Panc1 (cell line): ENCODE measurements around the gene SLC4A2. TPM values are rescaled to one million over a fixed set of nuclear protein-coding genes. Genes with fewer than 3 reads are reported as not detected.

Experiments used
- ATAC-seq: fragments of 200-7000 bp; cut with Tn5 transposase; 2 replicates; pipeline ENCODE4 v1.9.1; 2020; ENCODE audit warnings: mild to moderate bottlenecking, moderate library complexity
- BruUV-seq: library from RNA; stranded (reverse); fragments of 400-500 nt; replicated peaks from 2 replicates; lab custom pipeline; 2021; lab: Mats Ljungman, UMichigan
- CTCF ChIA-PET: fragments of 300-600 bp; sonication (Branson Sonifier 250); formaldehyde crosslinking; loops from one replicate; lab custom pipeline; 2022; ENCODE audit warnings: antibody characterized with exemption; lab: Charles Lee
- POLR2A ChIA-PET: fragments of 300-600 bp; sonication (Branson Sonifier 250); formaldehyde crosslinking; loops from one replicate; lab custom pipeline; 2022; ENCODE audit warnings: antibody characterized with exemption; lab: Charles Lee
- DNase-seq: peaks from one replicate; pipeline ENCODE4 v3.0.0-alpha.2; 2010; ENCODE audit warnings: low read depth, low spot score
- H3K27ac ChIP-seq: 2 replicates; pipeline ENCODE4 v1.5.1; 2011; ENCODE audit warnings: mild to moderate bottlenecking, low read length, inconsistent platforms
- H3K27me3 ChIP-seq: fragments of 200-500 bp; sonication (Bioruptor generic); 2 replicates; pipeline ENCODE4 v1.6.0; 2014; ENCODE audit warnings: low read length, inconsistent platforms; ENCODE audit not compliant: control insufficient read depth, insufficient read depth
- H3K36me3 ChIP-seq: fragments of 200-500 bp; sonication (Bioruptor generic); 2 replicates; pipeline ENCODE4 v1.5.1; 2014; ENCODE audit warnings: inconsistent platforms, mild to moderate bottlenecking, low read length, moderate library complexity; ENCODE audit not compliant: control insufficient read depth, insufficient read depth
- H3K4me1 ChIP-seq: 2 replicates; pipeline ENCODE4 v1.5.1; 2011; ENCODE audit warnings: inconsistent platforms, mild to moderate bottlenecking, low read length, moderate library complexity; ENCODE audit not compliant: control insufficient read depth, insufficient read depth
- H3K4me3 ChIP-seq, 2 experiments: 2 replicates each; pipeline ENCODE4 v1.5.1; 2011 to 2012; ENCODE audit warnings: low read depth in 2 of 2, low read length in 2 of 2, mild to moderate bottlenecking in 2 of 2, inconsistent platforms in 1 of 2, moderate library complexity in 1 of 2
- H3K9me3 ChIP-seq: fragments of 200-500 bp; sonication (Bioruptor generic); 2 replicates; pipeline ENCODE4 v1.5.1; 2014; ENCODE audit warnings: low read depth, mild to moderate bottlenecking, inconsistent platforms, low read length, moderate library complexity; ENCODE audit not compliant: control insufficient read depth, insufficient read depth
- CTCF ChIP-seq: fragments of 450-650 bp; IDR thresholded peaks from 2 replicates; pipeline ENCODE4 v1.5.1; 2017; ENCODE audit warnings: mild to moderate bottlenecking
- POLR2AphosphoS5 ChIP-seq: IDR thresholded peaks from 2 replicates; pipeline ENCODE4 v1.6.1; 2012; ENCODE audit warnings: mild to moderate bottlenecking, low read depth, low read length, moderate library complexity
- REST ChIP-seq, 2 experiments: IDR thresholded peaks; 2 replicates each; pipeline ENCODE4 v1.6.1; 2011 to 2012; ENCODE audit warnings: low read depth in 2 of 2, control low read depth in 1 of 2, low read length in 1 of 2, mild to moderate bottlenecking in 1 of 2, moderate library complexity in 1 of 2; ENCODE audit not compliant: insufficient read depth in 1 of 2
- SIN3A ChIP-seq: IDR thresholded peaks from 2 replicates; pipeline ENCODE4 v1.6.1; 2012; ENCODE audit warnings: low read depth, mild to moderate bottlenecking, low read length, moderate library complexity, borderline replicate concordance; ENCODE audit not compliant: insufficient read depth
- TCF7L2 ChIP-seq: IDR thresholded peaks from 2 replicates; pipeline ENCODE4 v1.6.1; 2011; ENCODE audit warnings: mild to moderate bottlenecking, low read depth, low read length, inconsistent platforms
- in situ Hi-C: cut with HindIII; loops from 2 replicates; pipeline ENCODE4 v1.10.0; 2016; ENCODE audit warnings: low sequenced_read_pairs, low pct_unique_long_range_greater_than_20kb
- intact Hi-C: fragments of 100-400 bp; cut with micrococcal nuclease; formaldehyde crosslinking; loops from one replicate; pipeline ENCODE4 v1.10.0; 2022; ENCODE audit not compliant: unreplicated experiment
- total RNA-seq: library from RNA; stranded (reverse); gene quantifications from one replicate; pipeline ENCODE4 v1.2.1, GENCODE V29; 2021; ENCODE audit not compliant: unreplicated experiment

SLC4A2 gene
- total RNA-seq, 1 experiment from 2014 or later = 580 TPM

GRCh38 chr7:151045967-151046366, 13.4 kb upstream of the SLC4A2 start:
- intact Hi-C loops (no loop called here), in situ Hi-C loops (no loop called here)
- Histone ChIP-seq H3K4me1 (no peaks in the 10 kb centered on the region), H3K4me3 (no peak overlapping the region), H3K9me3 (no peaks in the 10 kb centered on the region), H3K36me3 (no peaks in the 10 kb centered on the region), H3K27ac (no peak overlapping the region), H3K27me3 (no peaks in the 10 kb centered on the region)
- DNase-seq (no peak), ATAC-seq (no peak)
- BruUV-seq = no TSS peak
- TF ChIP-seq POLR2AphosphoS5 (no peak), TCF7L2 (no peak), SIN3A (no peak), CTCF (no peak), REST (IDR thresholded peaks at IDR 0.05; ENCODE audit: insufficient read depth in 1 of 2, low read depth in 2 of 2, low read length in 1 of 2) (no peak)
- CTCF ChIA-PET = no interaction called here
- POLR2A ChIA-PET = no interaction called here

- Histone ChIP-seq H3K4me3 (no peak overlapping the region), H3K27me3 (no peaks in the 10 kb centered on the region), H3K9me3 (no peaks in the 10 kb centered on the region), H3K27ac (no peak overlapping the region), H3K4me1 (no peaks in the 10 kb centered on the region), H3K36me3 (no peaks in the 10 kb centered on the region)
- ChIA-PET POLR2A (no interaction called here), CTCF (no interaction called here)
- in situ Hi-C loops = no loop called here
- DNase-seq (no peak), ATAC-seq (peak; percentile 6; the same call in 1 of the 2 replicates)
- intact Hi-C loops = no loop called here
- TF ChIP-seq REST (IDR thresholded peaks at IDR 0.05; ENCODE audit: insufficient read depth in 1 of 2, low read depth in 2 of 2, low read length in 1 of 2) (no peak), TCF7L2 (no peak), SIN3A (no peak), POLR2AphosphoS5 (no peak), CTCF (no peak)
- no TSS peak for BruUV-seq
These were observed 12.5 kb upstream of the SLC4A2 start for GRCh38 chr7:151046603-151047573.
